ENCODE measurements around the gene S100A11.
A peak's percentile ranks its signal among the peaks of the same experiment; 100 is the strongest.

The S100A11 gene

DNA sequence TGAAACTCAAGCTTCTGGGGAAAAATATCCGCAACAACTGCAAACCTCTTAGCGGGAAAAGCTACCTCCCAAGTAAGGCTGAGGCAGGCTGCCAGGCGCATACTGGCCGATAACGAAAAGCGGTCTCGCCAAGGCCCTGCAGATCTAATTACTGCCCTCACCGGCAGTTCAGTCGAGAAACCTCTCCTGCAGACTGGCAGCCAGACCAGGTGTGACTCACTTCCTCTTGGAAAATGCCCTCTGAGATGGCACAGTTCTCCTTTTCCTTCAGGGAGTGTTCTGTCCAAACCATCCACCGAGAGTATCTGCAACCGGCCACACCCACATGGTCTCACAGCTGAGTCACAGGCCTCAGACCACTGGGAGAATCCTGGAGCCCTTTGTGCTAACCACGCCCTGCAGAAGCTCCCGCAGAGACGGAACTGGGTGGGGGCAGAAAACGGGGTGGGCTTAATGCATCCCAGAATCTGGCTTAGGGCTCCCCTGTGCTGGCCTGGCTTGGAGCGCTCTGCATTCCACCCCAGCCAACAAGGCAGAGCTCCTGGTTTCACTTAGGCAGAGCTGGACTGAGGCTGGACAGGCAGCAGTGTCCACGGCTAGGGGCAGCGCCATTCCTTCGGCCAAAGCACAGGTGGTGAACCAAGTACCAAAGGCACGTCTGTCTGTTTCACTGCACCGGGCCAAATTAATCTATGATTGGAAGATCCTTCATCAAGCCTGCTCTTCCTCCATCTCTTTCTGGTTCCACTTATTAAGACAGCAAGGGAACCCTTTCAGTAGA is 44.3 kb downstream of the S100A11 start:
- Histone ChIP-seq H3K27ac (ENCODE audit: low read depth, low read length, severe bottlenecking) (peak overlapping the region; percentile 95), H3K36me3 (ENCODE audit: control insufficient read depth, insufficient read depth, low read length) (peaks cover 28% of the 10 kb centered on the region), H3K9me3 (ENCODE audit: control insufficient read depth, low read length) (no peaks in the 10 kb centered on the region), H3K4me3 (ENCODE audit: extremely low read depth, insufficient read depth, low read length, poor library complexity, severe bottlenecking) (peak overlapping the region; percentile 95), H3K4me1 (ENCODE audit: control insufficient read depth, insufficient read depth, low read length, poor library complexity, severe bottlenecking) (peaks cover 48% of the 10 kb centered on the region)
- 5 to 9% methylated on average over 19 to 21 of the region's 21 CpGs for WGBS, 2 experiments (ENCODE audit: insufficient coverage in 2 of 2)

DNA sequence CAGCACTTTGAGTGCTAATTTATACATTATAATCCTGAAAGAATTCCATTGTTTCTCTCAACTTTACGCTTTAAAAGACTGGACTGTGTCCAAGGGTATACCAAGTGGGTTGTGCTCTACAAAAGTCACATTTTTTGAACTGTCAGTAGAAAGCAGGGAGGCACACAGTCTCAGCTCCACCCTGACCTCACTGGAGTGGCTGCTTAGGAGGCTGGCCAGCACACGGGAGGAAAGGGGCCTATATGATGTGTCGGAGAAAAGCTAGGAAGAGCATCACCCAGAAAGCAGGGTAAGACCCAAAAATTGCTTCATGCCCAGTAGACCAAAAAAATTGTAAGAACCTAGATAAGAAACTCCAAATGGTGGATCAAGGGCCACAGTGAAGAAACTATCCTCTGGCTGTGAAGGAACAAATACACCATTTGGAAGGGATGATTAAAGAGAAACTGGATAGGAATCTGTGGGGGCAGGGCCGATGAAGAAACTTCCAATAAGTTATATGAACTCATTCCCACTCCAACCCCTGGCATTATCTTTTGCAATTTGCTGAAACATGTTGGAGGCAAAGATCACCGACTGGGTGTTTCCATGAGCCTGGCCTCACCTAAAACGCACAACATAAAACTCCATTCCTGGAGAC is 45.0 kb downstream of the S100A11 start:
- Histone ChIP-seq H3K4me3 (ENCODE audit: extremely low read depth, insufficient read depth, low read length, poor library complexity, severe bottlenecking) (peak overlapping the region; percentile 95), H3K4me1 (ENCODE audit: control insufficient read depth, insufficient read depth, low read length, poor library complexity, severe bottlenecking) (peaks cover 52% of the 10 kb centered on the region), H3K27ac (ENCODE audit: low read depth, low read length, severe bottlenecking) (peak overlapping the region; percentile 95), H3K9me3 (ENCODE audit: control insufficient read depth, low read length) (no peaks in the 10 kb centered on the region), H3K36me3 (ENCODE audit: control insufficient read depth, insufficient read depth, low read length) (peaks cover 34% of the 10 kb centered on the region)
- 40% methylated on average over 5 of the region's 6 CpGs; no CpG with 5 or more reads in 1 of the 2 experiments for WGBS, 2 experiments (ENCODE audit: insufficient coverage in 2 of 2)

DNA sequence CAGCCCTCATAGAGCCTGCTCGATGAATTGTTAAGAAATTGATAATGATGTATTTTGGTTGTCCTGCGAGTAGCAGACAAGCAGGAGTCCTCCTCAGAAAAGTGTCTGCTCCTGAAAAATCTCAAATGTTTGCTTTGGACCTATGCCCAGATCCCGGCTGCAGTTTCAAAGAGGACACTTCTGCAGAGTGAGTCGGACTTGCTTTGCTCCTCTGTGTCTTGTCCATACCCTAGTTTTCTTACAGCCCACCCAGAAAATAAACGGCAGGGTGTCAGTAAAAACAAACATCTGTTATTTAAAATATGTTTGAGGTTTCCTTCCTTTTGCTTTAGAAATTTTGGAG is 46.0 kb downstream of the S100A11 start:
- H3K4me1 ChIP-seq (ENCODE audit: control insufficient read depth, insufficient read depth, low read length, poor library complexity, severe bottlenecking) = peaks cover 52% of the 10 kb centered on the region
- WGBS, 2 experiments (ENCODE audit: insufficient coverage in 2 of 2) = 79 to 86% methylated on average over 3 of the region's 5 CpGs
- H3K27ac ChIP-seq (ENCODE audit: low read depth, low read length, severe bottlenecking) = peak overlapping the region; percentile 95
- peaks cover 43% of the 10 kb centered on the region for H3K36me3 ChIP-seq (ENCODE audit: control insufficient read depth, insufficient read depth, low read length)
- H3K4me3 ChIP-seq (ENCODE audit: extremely low read depth, insufficient read depth, low read length, poor library complexity, severe bottlenecking) = peak overlapping the region; percentile 95
- H3K9me3 ChIP-seq (ENCODE audit: control insufficient read depth, low read length) = no peaks in the 10 kb centered on the region

DNA sequence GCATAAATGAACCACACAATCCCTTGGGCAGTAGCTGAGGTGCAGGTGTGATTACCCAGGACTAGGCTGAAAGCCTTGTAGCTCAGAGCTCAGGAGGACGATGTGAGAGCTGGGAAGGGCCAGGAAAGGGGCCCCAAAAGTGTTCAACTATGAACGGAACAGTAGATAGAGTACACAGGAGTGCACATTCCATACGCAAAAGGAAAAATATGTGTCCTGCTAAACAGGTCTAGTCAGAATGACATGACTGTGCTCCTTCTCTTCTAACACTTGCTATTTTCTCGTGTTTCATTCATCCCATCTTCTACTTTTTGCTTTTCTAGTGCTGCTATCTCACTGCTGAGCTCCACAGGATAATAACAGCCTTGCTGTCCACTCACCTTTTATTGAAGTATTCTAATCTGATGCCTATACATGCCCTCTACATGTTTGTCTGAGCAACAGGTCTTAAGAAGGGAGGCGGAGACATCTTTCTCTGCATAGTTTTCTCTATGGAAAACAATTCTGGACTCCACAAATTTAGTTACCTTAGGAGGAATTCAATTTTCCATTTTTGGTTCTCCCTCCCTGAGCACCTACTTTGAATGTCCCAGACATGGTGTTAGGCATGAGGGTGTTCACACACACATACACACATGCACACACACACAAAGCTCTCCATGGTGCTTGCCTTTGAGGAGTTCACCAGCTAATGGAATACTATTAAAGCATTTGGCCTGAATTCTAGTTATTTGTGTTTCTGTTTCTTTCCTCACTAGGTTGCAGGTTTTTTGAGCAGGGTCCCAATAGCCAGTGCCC is 46.5 kb downstream of the S100A11 start:
- H3K27ac ChIP-seq (ENCODE audit: low read depth, low read length, severe bottlenecking) = peak overlapping the region; percentile 95
- peak overlapping the region; percentile 95 for H3K4me3 ChIP-seq (ENCODE audit: extremely low read depth, insufficient read depth, low read length, poor library complexity, severe bottlenecking)
- H3K9me3 ChIP-seq (ENCODE audit: control insufficient read depth, low read length) = no peaks in the 10 kb centered on the region
- H3K4me1 ChIP-seq (ENCODE audit: control insufficient read depth, insufficient read depth, low read length, poor library complexity, severe bottlenecking) = peaks cover 54% of the 10 kb centered on the region
- WGBS, 2 experiments (ENCODE audit: insufficient coverage in 2 of 2) = 75 to 84% methylated on average over 4 to 5 of the region's 5 CpGs
- peaks cover 49% of the 10 kb centered on the region for H3K36me3 ChIP-seq (ENCODE audit: control insufficient read depth, insufficient read depth, low read length)

DNA sequence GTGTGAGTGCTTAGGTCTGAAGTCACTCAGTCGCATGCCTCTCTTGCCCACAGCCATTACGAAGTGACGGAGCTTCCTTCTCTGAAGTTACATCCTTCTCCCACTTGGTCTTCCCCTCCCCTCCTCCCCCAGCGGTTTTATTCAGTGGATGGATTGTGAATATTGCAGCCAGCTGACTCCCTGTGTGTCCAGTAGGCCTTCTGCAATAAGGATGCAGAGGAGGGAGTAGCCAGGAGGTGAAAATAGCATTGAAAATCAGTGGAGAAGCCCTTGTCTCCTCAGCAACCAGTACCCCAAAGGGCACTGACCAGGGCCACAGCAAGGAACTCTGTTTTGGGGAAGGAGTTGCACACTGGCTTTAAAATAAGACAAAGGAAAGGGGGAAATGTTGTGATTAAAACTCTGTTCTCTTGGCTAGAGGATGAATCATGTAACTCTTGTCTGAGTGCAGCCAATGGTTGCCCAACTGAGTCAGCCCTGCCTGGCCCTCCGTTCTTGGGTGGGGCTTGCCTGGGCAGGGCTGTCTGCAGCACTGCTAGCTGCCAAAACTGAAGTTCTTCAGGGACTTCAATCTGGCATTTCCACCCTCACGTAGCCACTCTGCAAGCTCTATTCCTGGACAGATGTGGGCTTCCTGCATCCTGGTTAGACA is 47.5 kb downstream of the S100A11 start:
- H3K36me3 ChIP-seq (ENCODE audit: control insufficient read depth, insufficient read depth, low read length) = peaks cover 58% of the 10 kb centered on the region
- H3K4me1 ChIP-seq (ENCODE audit: control insufficient read depth, insufficient read depth, low read length, poor library complexity, severe bottlenecking) = peaks cover 59% of the 10 kb centered on the region
- no peaks in the 10 kb centered on the region for H3K9me3 ChIP-seq (ENCODE audit: control insufficient read depth, low read length)
- H3K4me3 ChIP-seq (ENCODE audit: extremely low read depth, insufficient read depth, low read length, poor library complexity, severe bottlenecking) = peak overlapping the region; percentile 95
- peak overlapping the region; percentile 95 for H3K27ac ChIP-seq (ENCODE audit: low read depth, low read length, severe bottlenecking)
- 59 to 60% methylated on average over 2 to 3 of the region's 6 CpGs for WGBS, 2 experiments (ENCODE audit: insufficient coverage in 2 of 2)

- Histone ChIP-seq H3K36me3 (ENCODE audit: control insufficient read depth, insufficient read depth, low read length) (peaks cover 67% of the 10 kb centered on the region), H3K4me3 (ENCODE audit: extremely low read depth, insufficient read depth, low read length, poor library complexity, severe bottlenecking) (peak overlapping the region; percentile 95), H3K27ac (ENCODE audit: low read depth, low read length, severe bottlenecking) (peak overlapping the region; percentile 95), H3K9me3 (ENCODE audit: control insufficient read depth, low read length) (no peaks in the 10 kb centered on the region), H3K4me1 (ENCODE audit: control insufficient read depth, insufficient read depth, low read length, poor library complexity, severe bottlenecking) (peaks cover 59% of the 10 kb centered on the region)
- 53 to 83% methylated on average over 2 of the region's 2 CpGs for WGBS, 2 experiments (ENCODE audit: insufficient coverage in 2 of 2)
These were observed 48.3 kb downstream of the S100A11 start for GRCh38 chr1:151988405-151988923.

- Histone ChIP-seq H3K4me1 (ENCODE audit: control insufficient read depth, insufficient read depth, low read length, poor library complexity, severe bottlenecking) (peaks cover 67% of the 10 kb centered on the region), H3K4me3 (ENCODE audit: extremely low read depth, insufficient read depth, low read length, poor library complexity, severe bottlenecking) (no peak overlapping the region), H3K9me3 (ENCODE audit: control insufficient read depth, low read length) (no peaks in the 10 kb centered on the region), H3K27ac (ENCODE audit: low read depth, low read length, severe bottlenecking) (no peak overlapping the region), H3K36me3 (ENCODE audit: control insufficient read depth, insufficient read depth, low read length) (peaks cover 81% of the 10 kb centered on the region)
- 93% methylated on average over 4 of the region's 8 CpGs; no CpG with 5 or more reads in 1 of the 2 experiments for WGBS, 2 experiments (ENCODE audit: insufficient coverage in 2 of 2)
These were observed 50.2 kb downstream of the S100A11 start for GRCh38 chr1:151986501-151987190.

- Histone ChIP-seq H3K4me3 (ENCODE audit: extremely low read depth, insufficient read depth, low read length, poor library complexity, severe bottlenecking) (no peak overlapping the region), H3K4me1 (ENCODE audit: control insufficient read depth, insufficient read depth, low read length, poor library complexity, severe bottlenecking) (peaks cover 63% of the 10 kb centered on the region), H3K36me3 (ENCODE audit: control insufficient read depth, insufficient read depth, low read length) (peaks cover 84% of the 10 kb centered on the region), H3K27ac (ENCODE audit: low read depth, low read length, severe bottlenecking) (no peak overlapping the region), H3K9me3 (ENCODE audit: control insufficient read depth, low read length) (no peaks in the 10 kb centered on the region)
- no CpG with 5 or more reads among the region's 1 CpG for WGBS, 2 experiments (ENCODE audit: insufficient coverage in 2 of 2)
These were observed 51.0 kb downstream of the S100A11 start for GRCh38 chr1:151985768-151986167.

- Histone ChIP-seq H3K27ac (ENCODE audit: low read depth, low read length, severe bottlenecking) (no peak overlapping the region), H3K4me3 (ENCODE audit: extremely low read depth, insufficient read depth, low read length, poor library complexity, severe bottlenecking) (no peak overlapping the region), H3K36me3 (ENCODE audit: control insufficient read depth, insufficient read depth, low read length) (peaks cover 85% of the 10 kb centered on the region), H3K4me1 (ENCODE audit: control insufficient read depth, insufficient read depth, low read length, poor library complexity, severe bottlenecking) (peaks cover 62% of the 10 kb centered on the region), H3K9me3 (ENCODE audit: control insufficient read depth, low read length) (no peaks in the 10 kb centered on the region)
- 100% methylated on average over 1 to 2 of the region's 2 CpGs for WGBS, 2 experiments (ENCODE audit: insufficient coverage in 2 of 2)
These were observed 51.5 kb downstream of the S100A11 start for GRCh38 chr1:151985270-151985669.
